OCI-LY3 (cell line): ENCODE results near the gene MXD1.

Experiments
- H2AFZ ChIP-seq: fragments of 200-600, 300-600 bp; shearing (Covaris generic); 2 replicates; pipeline ENCODE4 v1.6.0; 2014; ENCODE audit warnings: antibody characterized with exemption, low read depth, low read length
- H3K27ac ChIP-seq: fragments of 200-600, 300-600 bp; sonication (generic); 2 replicates; pipeline ENCODE4 v1.5.1; 2014; ENCODE audit warnings: mild to moderate bottlenecking, low read length, moderate library complexity, mixed read lengths
- H3K27me3 ChIP-seq: fragments of 200-600, 300-600 bp; sonication (generic); 2 replicates; pipeline ENCODE4 v1.6.1; 2014; ENCODE audit warnings: low read depth, low read length, mixed read lengths
- H3K36me3 ChIP-seq: fragments of 200-600, 300-600 bp; sonication (generic); replicated peaks from 2 replicates; pipeline ENCODE3; 2014; ENCODE audit warnings: low read depth, low read length, mixed read lengths
- H3K4me1 ChIP-seq: fragments of 300-600, 200-600 bp; sonication (generic); 2 replicates; pipeline ENCODE4 v1.6.1; 2014; ENCODE audit warnings: low read length, mixed read lengths
- H3K4me2 ChIP-seq: fragments of 200-600, 300-600 bp; sonication (generic); 2 replicates; pipeline ENCODE4 v1.6.1; 2014; ENCODE audit warnings: low read length, mixed read lengths
- H3K4me3 ChIP-seq: fragments of 300-600, 200-600 bp; sonication (generic); 2 replicates; pipeline ENCODE4 v1.5.1; 2014; ENCODE audit warnings: antibody characterized with exemption, mild to moderate bottlenecking, low read length, moderate library complexity
- H3K79me2 ChIP-seq: fragments of 300-600, 200-600 bp; shearing (Covaris generic); 2 replicates; pipeline ENCODE4 v1.6.1; 2014; ENCODE audit warnings: mild to moderate bottlenecking, low read length, mixed read lengths
- H3K9ac ChIP-seq: fragments of 300-600, 200-600 bp; shearing (Covaris generic); 2 replicates; pipeline ENCODE4 v1.6.0; 2014; ENCODE audit warnings: mild to moderate bottlenecking, low read length, moderate library complexity
- H3K9me3 ChIP-seq: fragments of 200-600, 300-600 bp; shearing (Covaris generic); 2 replicates; pipeline ENCODE4 v1.6.1; 2014; ENCODE audit warnings: low read length, mixed read lengths; ENCODE audit not compliant: insufficient read depth
- H4K20me1 ChIP-seq: fragments of 200-600, 300-600 bp; sonication (generic); 2 replicates; pipeline ENCODE4 v1.6.1; 2016; ENCODE audit warnings: low read length, mixed read lengths; ENCODE audit not compliant: insufficient read depth
- EZH2phosphoT487 ChIP-seq: fragments of 200-600 bp; shearing (Covaris generic); IDR thresholded peaks from 2 replicates; pipeline ENCODE4 v1.6.1; 2018; ENCODE audit warnings: antibody characterized with exemption, mixed run types, low read depth
- TF ChIP-seq, protein P1 (sequence below): fragments of 200-600, 300-600 bp; sonication (generic); IDR thresholded peaks from 2 replicates; pipeline ENCODE4 v1.5.1; 2014; ENCODE audit warnings: antibody characterized with exemption, low read length, low read depth

The MXD1 gene

DNA sequence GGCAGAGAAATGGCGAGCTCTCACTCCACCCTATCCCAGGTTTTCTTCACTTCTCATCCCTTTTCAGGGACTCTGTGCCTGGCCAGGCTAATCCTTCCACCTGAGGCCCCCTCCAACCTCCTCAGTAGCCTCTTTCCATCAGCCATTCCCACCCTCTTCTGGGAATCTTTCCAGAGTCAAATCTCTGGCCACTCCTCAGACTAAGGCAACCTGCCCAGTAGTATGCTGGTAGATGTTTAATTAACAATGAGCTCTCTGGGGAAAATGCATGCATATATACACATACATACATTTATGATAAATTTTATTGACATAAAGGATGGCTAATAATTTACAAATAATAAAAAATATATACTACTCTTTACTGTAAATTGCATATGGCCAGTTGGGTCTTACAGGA is 57.9 kb downstream of the MXD1 start:
- no peaks in the 10 kb centered on the region for H4K20me1 ChIP-seq
- H3K36me3 ChIP-seq: no peaks in the 10 kb centered on the region
- H3K9me3 ChIP-seq: no peaks in the 10 kb centered on the region
- no peaks in the 10 kb centered on the region for H3K79me2 ChIP-seq
- H3K4me3 ChIP-seq: no peak overlapping the region
- H3K4me2 ChIP-seq: no peak overlapping the region
- no peak overlapping the region for H3K27ac ChIP-seq
- TF ChIP-seq, protein P1, sequence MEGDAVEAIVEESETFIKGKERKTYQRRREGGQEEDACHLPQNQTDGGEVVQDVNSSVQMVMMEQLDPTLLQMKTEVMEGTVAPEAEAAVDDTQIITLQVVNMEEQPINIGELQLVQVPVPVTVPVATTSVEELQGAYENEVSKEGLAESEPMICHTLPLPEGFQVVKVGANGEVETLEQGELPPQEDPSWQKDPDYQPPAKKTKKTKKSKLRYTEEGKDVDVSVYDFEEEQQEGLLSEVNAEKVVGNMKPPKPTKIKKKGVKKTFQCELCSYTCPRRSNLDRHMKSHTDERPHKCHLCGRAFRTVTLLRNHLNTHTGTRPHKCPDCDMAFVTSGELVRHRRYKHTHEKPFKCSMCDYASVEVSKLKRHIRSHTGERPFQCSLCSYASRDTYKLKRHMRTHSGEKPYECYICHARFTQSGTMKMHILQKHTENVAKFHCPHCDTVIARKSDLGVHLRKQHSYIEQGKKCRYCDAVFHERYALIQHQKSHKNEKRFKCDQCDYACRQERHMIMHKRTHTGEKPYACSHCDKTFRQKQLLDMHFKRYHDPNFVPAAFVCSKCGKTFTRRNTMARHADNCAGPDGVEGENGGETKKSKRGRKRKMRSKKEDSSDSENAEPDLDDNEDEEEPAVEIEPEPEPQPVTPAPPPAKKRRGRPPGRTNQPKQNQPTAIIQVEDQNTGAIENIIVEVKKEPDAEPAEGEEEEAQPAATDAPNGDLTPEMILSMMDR: no peak
- no peak for TF ChIP-seq EZH2phosphoT487
- no peak overlapping the region for H2AFZ ChIP-seq
- H3K4me1 ChIP-seq: no peaks in the 10 kb centered on the region
- H3K27me3 ChIP-seq: no peaks in the 10 kb centered on the region
- no peak overlapping the region for H3K9ac ChIP-seq

DNA sequence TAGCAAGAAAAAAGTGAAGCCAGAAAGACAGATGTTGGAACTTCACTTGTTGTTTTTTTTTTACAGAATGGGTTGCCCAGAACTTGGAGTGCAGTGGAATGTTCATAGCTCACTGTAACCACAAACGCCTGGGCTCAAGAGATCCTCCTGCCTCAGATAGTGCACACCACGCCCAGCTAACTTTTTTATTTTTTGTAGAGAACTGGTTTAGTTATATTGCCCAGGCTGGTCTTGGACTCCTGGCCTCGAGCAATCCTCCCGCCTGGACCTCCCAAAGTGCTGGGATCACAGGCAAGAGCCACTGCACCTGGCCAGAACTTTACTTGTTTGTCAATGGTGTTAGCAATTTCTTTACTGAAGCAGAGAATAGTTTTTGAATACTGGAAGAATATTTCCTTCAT is 58.4 kb downstream of the MXD1 start:
- H3K4me3 ChIP-seq: no peak overlapping the region
- no peaks in the 10 kb centered on the region for H3K9me3 ChIP-seq
- no peaks in the 10 kb centered on the region for H3K4me1 ChIP-seq
- H3K27ac ChIP-seq: no peak overlapping the region
- no peaks in the 10 kb centered on the region for H3K36me3 ChIP-seq
- no peak overlapping the region for H2AFZ ChIP-seq
- H3K4me2 ChIP-seq: no peak overlapping the region
- H3K9ac ChIP-seq: no peak overlapping the region
- H3K79me2 ChIP-seq: no peaks in the 10 kb centered on the region
- H4K20me1 ChIP-seq: no peaks in the 10 kb centered on the region
- TF ChIP-seq, protein P1: no peak
- no peak for TF ChIP-seq EZH2phosphoT487
- H3K27me3 ChIP-seq: no peaks in the 10 kb centered on the region

DNA sequence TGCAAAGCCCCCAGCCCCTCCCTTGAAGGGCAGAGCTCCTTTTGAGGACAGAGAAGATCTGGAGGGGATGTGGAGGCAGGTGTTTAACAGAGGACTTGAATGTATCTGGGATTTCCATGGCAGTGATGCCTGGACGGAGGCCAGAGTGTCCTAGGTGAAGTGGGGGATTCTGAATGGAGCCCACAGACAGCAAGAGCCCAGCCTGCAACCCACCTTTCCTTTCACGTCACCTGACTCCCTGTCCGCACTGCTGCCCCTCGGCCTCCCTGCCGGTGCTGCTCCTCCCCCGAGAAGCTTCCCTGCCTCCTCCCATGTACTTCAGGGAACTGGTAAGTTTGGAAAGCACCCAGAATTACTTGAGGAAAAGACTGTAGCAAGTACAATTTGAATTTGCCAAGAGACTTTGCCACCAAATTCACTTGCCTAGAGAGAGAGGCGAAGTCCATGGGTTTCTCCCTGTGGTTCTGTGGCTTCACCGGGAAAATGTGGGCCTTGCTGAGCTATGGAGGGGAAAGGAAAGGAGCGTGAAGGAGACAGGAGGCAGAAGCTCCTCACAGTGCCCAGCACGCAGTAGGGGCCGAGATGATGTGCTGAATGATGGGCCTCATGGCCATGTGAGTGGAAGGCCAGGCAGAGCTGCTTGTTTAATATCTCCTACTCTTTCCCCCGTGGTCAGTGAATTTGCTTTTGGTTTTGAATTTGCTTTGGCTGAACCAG is 60.4 kb downstream of the MXD1 start:
- Histone ChIP-seq H4K20me1 (no peaks in the 10 kb centered on the region), H3K27me3 (no peaks in the 10 kb centered on the region), H2AFZ (no peak overlapping the region), H3K9me3 (no peaks in the 10 kb centered on the region), H3K79me2 (no peaks in the 10 kb centered on the region), H3K4me2 (no peak overlapping the region), H3K36me3 (no peaks in the 10 kb centered on the region), H3K9ac (no peak overlapping the region), H3K27ac (no peak overlapping the region), H3K4me3 (no peak overlapping the region), H3K4me1 (no peaks in the 10 kb centered on the region)
- TF ChIP-seq, protein P1: no peak

DNA sequence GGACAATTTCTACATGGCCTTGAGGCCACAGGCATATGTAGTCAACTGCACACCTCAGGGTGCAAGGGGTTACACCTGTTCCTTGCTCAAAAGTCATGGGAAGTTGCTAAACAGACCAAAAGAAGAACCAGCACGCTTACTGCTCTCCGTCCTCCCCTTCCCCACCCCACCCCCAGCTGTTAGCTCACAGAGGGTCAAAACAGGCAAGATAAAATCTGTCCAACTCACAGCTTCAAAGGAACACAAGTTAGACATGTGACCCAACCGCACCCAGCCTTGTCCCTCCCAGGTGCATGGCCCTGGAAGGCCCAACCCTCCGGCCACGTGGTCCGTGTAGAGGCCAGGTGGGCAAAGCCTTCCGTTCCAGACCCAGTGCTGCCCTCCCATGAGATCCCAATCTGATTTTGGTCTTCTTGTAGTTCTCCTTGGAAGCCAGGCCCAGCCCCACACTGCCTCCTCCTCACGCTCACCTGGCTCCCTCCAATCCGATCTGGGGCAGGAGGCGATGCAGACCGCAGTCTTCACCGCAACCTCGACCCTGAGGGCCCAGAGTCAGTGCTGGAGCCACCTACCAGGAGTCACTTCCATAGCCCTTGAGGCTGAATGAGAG is 61.0 kb downstream of the MXD1 start:
- no peaks in the 10 kb centered on the region for H3K4me1 ChIP-seq
- H3K27me3 ChIP-seq: no peaks in the 10 kb centered on the region
- no peaks in the 10 kb centered on the region for H3K9me3 ChIP-seq
- H3K9ac ChIP-seq: no peak overlapping the region
- no peak overlapping the region for H2AFZ ChIP-seq
- no peaks in the 10 kb centered on the region for H3K79me2 ChIP-seq
- H3K4me3 ChIP-seq: no peak overlapping the region
- H3K4me2 ChIP-seq: no peak overlapping the region
- no peaks in the 10 kb centered on the region for H3K36me3 ChIP-seq
- TF ChIP-seq, protein P1: no peak
- TF ChIP-seq EZH2phosphoT487: no peak
- H4K20me1 ChIP-seq: no peaks in the 10 kb centered on the region
- no peak overlapping the region for H3K27ac ChIP-seq
